K562 (cell line): ENCODE data around the gene CHD2. TPM values are rescaled to one million over a fixed set of nuclear protein-coding genes. Genes with fewer than 3 reads are reported as not detected.

Experiments used
- ATAC-seq: fragments of 200-7000 bp; cut with Tn5 transposase; 3 replicates; pipeline ENCODE4 v1.9.1; 2020; ENCODE audit warnings: moderate library complexity
- BruUV-seq: library from RNA; stranded (reverse); fragments of 400-500 nt; replicated peaks from 2 replicates; lab custom pipeline; 2021; lab: Mats Ljungman, UMichigan
- CTCF ChIA-PET: fragments of 300-600 bp; formaldehyde crosslinking; extraction: SDS; loops from one replicate; lab custom pipeline; 2021; ENCODE audit warnings: low intra/inter-chr PET ratio; lab: Yijun Ruan, JAX
- POLR2A ChIA-PET: fragments of 300-600, 350-650 bp; sonication (Branson Sonifier 250); formaldehyde crosslinking; extraction: SDS; loops from one replicate; lab custom pipeline; 2021; ENCODE audit warnings: antibody characterized with exemption, inconsistent platforms; lab: Yijun Ruan, JAX
- DNase-seq, 4 experiments: peaks; one replicate each; pipeline versions ENCODE4 v3.0.0 to v3.0.0-alpha.2; 2011 to 2018; ENCODE audit warnings: low spot score in 3 of 4, mixed read lengths in 3 of 4; ENCODE audit errors: extremely low read depth in 1 of 4
- FAIRE-seq: peaks from 2 replicates; lab custom pipeline; 2011; peaks lifted over from hg19 to GRCh38; lab: Jason Lieb, UNC
- H2AFZ ChIP-seq: 2 replicates; pipeline ENCODE4 v1.6.0; 2011; ENCODE audit warnings: low read depth, low read length, control low read depth, inconsistent platforms
- H3K27ac ChIP-seq: fragments of 200-600 bp; 3 replicates; pipeline ENCODE4 v1.8.0; 2011; ENCODE audit warnings: low read depth, mild to moderate bottlenecking, control low read depth, inconsistent platforms, low read length, moderate library complexity, mixed read lengths; ENCODE audit errors: extremely low read depth
- H3K27me3 ChIP-seq, 2 experiments: fragments of 300-600 bp in 1 of 2; 2 replicates in 1 of 2; 3 replicates in 1 of 2; pipeline versions ENCODE4 v1.6.0 to v1.8.0; 2011; ENCODE audit warnings: inconsistent platforms in 2 of 2, low read length in 2 of 2, mild to moderate bottlenecking in 1 of 2, mixed read lengths in 1 of 2, moderate library complexity in 1 of 2; ENCODE audit not compliant: control insufficient read depth in 2 of 2, insufficient read depth in 2 of 2
- H3K36me3 ChIP-seq: fragments of 300-600 bp; 3 replicates; pipeline ENCODE4 v1.8.0; 2011; ENCODE audit warnings: mild to moderate bottlenecking, low read length, inconsistent platforms; ENCODE audit not compliant: control insufficient read depth, insufficient read depth
- H3K4me1 ChIP-seq, 2 experiments: fragments of 200-600 bp in 1 of 2; replicated peaks in 1 of 2; 2 replicates in 1 of 2; 3 replicates in 1 of 2; pipeline versions ENCODE4 v1.5.1 to v1.8.0; 2011; ENCODE audit warnings: inconsistent platforms in 2 of 2, low read length in 2 of 2, mild to moderate bottlenecking in 1 of 2, mixed read lengths in 1 of 2, moderate library complexity in 1 of 2; ENCODE audit not compliant: control insufficient read depth in 2 of 2, insufficient read depth in 2 of 2
- H3K4me2 ChIP-seq: 2 replicates; pipeline ENCODE4 v1.6.1; 2011; ENCODE audit warnings: low read length, control low read depth, inconsistent platforms, mixed read lengths; ENCODE audit not compliant: insufficient read depth
- H3K4me3 ChIP-seq: fragments of 200-600 bp; sonication (generic), shearing (Covaris generic); 2 replicates; pipeline ENCODE4 v1.5.1; 2016; ENCODE audit warnings: control low read depth, inconsistent platforms
- H3K79me2 ChIP-seq: fragments of 200-600 bp; 3 replicates; pipeline ENCODE4 v1.8.0; 2011; ENCODE audit warnings: low read length, inconsistent platforms; ENCODE audit not compliant: control insufficient read depth, insufficient read depth
- H3K9ac ChIP-seq, 2 experiments: 2 replicates each; pipeline versions ENCODE4 v1.6.0 to v1.6.1; 2011; ENCODE audit warnings: low read depth in 2 of 2, low read length in 2 of 2, control low read depth in 1 of 2, inconsistent platforms in 1 of 2, mild to moderate bottlenecking in 1 of 2, mixed read lengths in 1 of 2; ENCODE audit not compliant: insufficient read depth in 1 of 2
- H3K9me1 ChIP-seq: one replicate; pipeline ENCODE4 v1.6.0; 2011; ENCODE audit warnings: inconsistent platforms, mild to moderate bottlenecking, low read length, moderate library complexity; ENCODE audit not compliant: control insufficient read depth, insufficient read depth
- H3K9me3 ChIP-seq: replicated peaks from 2 replicates; pipeline ENCODE4 v1.5.1; 2011; ENCODE audit warnings: low read depth, low read length, inconsistent platforms; ENCODE audit not compliant: control insufficient read depth, insufficient read depth
- H4K20me1 ChIP-seq: replicated peaks from 2 replicates; pipeline ENCODE4 v1.6.1; 2011; ENCODE audit warnings: low read length, inconsistent platforms, mixed read lengths; ENCODE audit not compliant: control insufficient read depth, insufficient read depth
- ARNT ChIP-seq, 2 experiments: fragments of 450-650 bp; IDR thresholded peaks; 2 replicates each; pipeline ENCODE4 v1.6.1; 2016; ENCODE audit warnings: mild to moderate bottlenecking in 1 of 2
- CEBPG ChIP-seq, 3 experiments: fragments of 200-800 bp in 1 of 3; sonication (Bioruptor generic) in 1 of 3; sonication (generic) in 1 of 3; formaldehyde crosslinking in 1 of 3; IDR thresholded peaks in 2 of 3; conservative IDR thresholded peaks in 1 of 3; 2 replicates each; pipeline versions ENCODE4 v1.6.1 to v1.8.0; 2016 to 2022; ENCODE audit warnings: missing compliant biosample characterization in 2 of 3, missing genetic modification characterization in 2 of 3, mild to moderate bottlenecking in 1 of 3, missing genetic modification reagents in 1 of 3
- CHD1 ChIP-seq: fragments of 200-600 bp; sonication (generic); IDR thresholded peaks from one replicate; pipeline ENCODE4 v1.6.1; 2012; ENCODE audit warnings: mild to moderate bottlenecking, moderate library complexity, low read length, inconsistent platforms
- CTBP1 ChIP-seq: fragments of 450-650 bp; IDR thresholded peaks from 2 replicates; pipeline ENCODE4 v1.6.1; 2016; ENCODE audit warnings: borderline replicate concordance
- CUX1 ChIP-seq: fragments of 200-800 bp; sonication (Bioruptor generic); IDR thresholded peaks from 2 replicates; pipeline ENCODE4 v1.6.1; 2016; ENCODE audit warnings: missing genetic modification characterization, missing compliant biosample characterization
- FOXJ3 ChIP-seq: sonication (generic); formaldehyde crosslinking; IDR thresholded peaks from 2 replicates; pipeline ENCODE4 v1.4.0; 2020; ENCODE audit warnings: mild to moderate bottlenecking, missing genetic modification reagents
- HDAC6 ChIP-seq: IDR thresholded peaks from 2 replicates; pipeline ENCODE4 v1.6.1; 2012; ENCODE audit warnings: low read depth, mild to moderate bottlenecking, control low read depth, inconsistent platforms, low read length, moderate library complexity
- KDM4B ChIP-seq, 2 experiments: fragments of 450-650 bp in 1 of 2; sonication (generic) in 1 of 2; IDR thresholded peaks; 2 replicates each; pipeline ENCODE4 v1.6.1; 2016 to 2017; ENCODE audit warnings: borderline replicate concordance in 2 of 2, antibody characterized with exemption in 1 of 2, low read depth in 1 of 2, mild to moderate bottlenecking in 1 of 2
- KDM5B ChIP-seq: fragments of 200-600 bp; sonication (generic); IDR thresholded peaks from 2 replicates; pipeline ENCODE4 v1.6.1; 2012; ENCODE audit warnings: low read depth, mild to moderate bottlenecking, moderate library complexity, low read length, control low read depth, inconsistent platforms; ENCODE audit not compliant: insufficient replicate concordance
- SMARCA4 ChIP-seq: fragments of 450-650 bp; IDR thresholded peaks from 2 replicates; pipeline ENCODE4 v1.6.1; 2016
- SMARCE1 ChIP-seq: fragments of 450-650 bp; IDR thresholded peaks from 2 replicates; pipeline ENCODE4 v1.7.1; 2016; ENCODE audit warnings: mild to moderate bottlenecking
- TCF7 ChIP-seq: sonication (generic); IDR thresholded peaks from 2 replicates; pipeline ENCODE4 v1.6.1; 2016; ENCODE audit warnings: antibody characterized with exemption, borderline replicate concordance
- TGIF2 ChIP-seq: sonication (generic); formaldehyde crosslinking; IDR thresholded peaks from 2 replicates; pipeline ENCODE4 v1.8.1; 2022; ENCODE audit warnings: mild to moderate bottlenecking, missing genetic modification reagents, moderate library complexity
- XRCC3 ChIP-seq: fragments of 450-650 bp; IDR thresholded peaks from 2 replicates; pipeline ENCODE4 v1.6.1; 2017; ENCODE audit warnings: mild to moderate bottlenecking, moderate library complexity
- ZNF165 ChIP-seq: fragments of 250-450 bp; sonication (Bioruptor Pico); IDR thresholded peaks from 2 replicates; pipeline ENCODE4 v1.4.0; 2020; ENCODE audit warnings: borderline replicate concordance
- WGBS: fragments of 100-300 bp; shearing (Covaris generic); methylation state at CpG from one replicate; pipeline ENCODE4 v1.1.6; 2016; ENCODE audit warnings: low coverage, mixed read lengths; ENCODE audit not compliant: insufficient coverage; ENCODE audit errors: missing lambda C conversion rate; 5-methylcytosine and 5-hydroxymethylcytosine counted together
- in situ Hi-C: fragments of 300-500 bp; cut with MboI; formaldehyde crosslinking; loops from 4 replicates; pipeline ENCODE4 v1.15.0; 2018; ENCODE audit warnings: inconsistent platforms, mixed read lengths
- intact Hi-C: fragments of 100-400 bp; cut with micrococcal nuclease; formaldehyde crosslinking; loops from 2 replicates; pipeline ENCODE4 v1.14.2; 2022
- polyA plus RNA-seq, 8 experiments: library from polyadenylated mRNA; depleted of rRNA in 4 of 8; stranded (reverse) in 5 of 8; unstranded in 3 of 8; fragments of >200 nt; fragmentation: Nextera tagmentation in 2 of 8; fragmentation: Illumina TruSeq in 1 of 8; extraction: Ambion mirVana in 2 of 8; extraction: Trizol in 1 of 8; gene quantifications; 2 replicates each; pipeline versions ENCODE4 v1.2.1 to v1.2.3, GENCODE V29; 2011 to 2014; ENCODE audit warnings: inconsistent platforms in 1 of 8, missing spikeins in 1 of 8
- total RNA-seq, 7 experiments: library from RNA; depleted of rRNA in 6 of 7; stranded (reverse); fragments of >200 nt in 6 of 7; fragmentation: Illumina TruSeq in 2 of 7; extraction: Trizol in 2 of 7; gene quantifications; 2 replicates each; pipeline versions ENCODE4 v1.2.1 to v1.2.3, GENCODE V29; 2011 to 2021; ENCODE audit warnings: low replicate concordance in 1 of 7

The CHD2 gene
- total and polyA plus RNA-seq, 9 of the 15 experiments (the other 6 are each of a cell fraction or from before 2014, with no cell fraction given): 38.9 to 70.8 (median 56.2) TPM

GRCh38 chr15:92902737-92903593, 2.8 kb downstream of the CHD2 start (continued):
- TF ChIP-seq CHD1 (peak; percentile 48), FOXJ3 (CRISPR knock-in tag) (no peak), CTBP1 (no peak), HDAC6 (no peak), TCF7 (no peak), SMARCE1 (no peak), KDM5B (no peak), CEBPG (CRISPR knock-in tag; IDR thresholded peaks at IDR 0.05) (no peak), CEBPG (tag; conservative IDR thresholded peaks at IDR 0.05 in 1 of 2, IDR thresholded peaks at IDR 0.05 in 1 of 2) (peak in 1 of 2 experiments; percentile 47; a peak in 1 of 4 replicates)

- Histone ChIP-seq H3K9ac (peak overlapping the region; percentile 88 to 98), H3K4me1 (peaks cover 0 to 19% of the 10 kb centered on the region in 2 experiments; a peak in 2 of 5 replicates), H3K27ac (peak overlapping the region; percentile 99), H3K9me1 (no peaks in the 10 kb centered on the region), H3K36me3 (peaks cover 52% of the 10 kb centered on the region), H3K79me2 (peaks cover 99% of the 10 kb centered on the region), H4K20me1 (no peaks in the 10 kb centered on the region; the same call in 1 of the 2 replicates), H3K4me2 (peak overlapping the region; percentile 86), H2AFZ (no peak overlapping the region), H3K4me3 (peak overlapping the region; percentile 76), H3K27me3 (no peaks in the 10 kb centered on the region), H3K9me3 (no peaks in the 10 kb centered on the region)
- intact Hi-C loops: no loop called here
- DNase-seq (no peak), FAIRE-seq (no peak), ATAC-seq (no peak)
- POLR2A ChIA-PET: interaction anchor here (0.5 to 8.9 kb wide), 14 partner anchors 9 to 110 kb away, joined by 3 to 109 read pairs (median 4); no protein-coding TSS in a partner anchor
- 0% methylated on average over 8 of the region's 8 CpGs for WGBS
- CTCF ChIA-PET: interaction anchor here (1.0 kb wide), 1 partner anchor 95 kb away, joined by 3 read pairs; no protein-coding TSS in a partner anchor
- in situ Hi-C loops: no loop called here
- TSS peak; percentile 97 for BruUV-seq
- 0 out of 2 replicates have a peak, but pooled peaks have one; percentile 6 for TF ChIP-seq SMARCA4
- 0 out of 2 replicates have a peak, but pooled peaks have one; percentile 18 for TF ChIP-seq XRCC3
- TF ChIP-seq ZNF165 (CRISPR knock-in tag): no peak
- TF ChIP-seq KDM4B (IDR thresholded peaks at IDR 0.05; ENCODE audit: borderline replicate concordance in 2 of 2, low read depth in 1 of 2): 0 out of 4 replicates have a peak, but pooled peaks of 1 of the 2 experiments have one; percentile 16
- TF ChIP-seq ARNT (IDR thresholded peaks at IDR 0.05): 0 out of 4 replicates have a peak, but pooled peaks of 1 of the 2 experiments have one; percentile 45
- TF ChIP-seq CUX1 (CRISPR knock-in tag): peak; percentile 89
- no peak for TF ChIP-seq TGIF2
Measured at GRCh38 chr15:92903631-92903965, 3.5 kb downstream of the CHD2 start.
